HG03558 (cell line): ENCODE results near the gene SUGT1.
A peak's percentile ranks its signal among the peaks of the same experiment; 100 is the strongest.
"Not testable (repeated sequence)": the region's sequence is repeated elsewhere in the genome, so short reads cannot be mapped to it uniquely, and the experiment has no call there.

Source experiments
- ATAC-seq: cut with Tn5 transposase; IDR thresholded peaks from one replicate; pipeline ENCODE4 v1.9.1; 2021; ENCODE audit warnings: moderate number of reproducible peaks; ENCODE audit not compliant: unreplicated experiment; ENCODE audit errors: extremely low read depth

The SUGT1 gene

GRCh38 chr13:52652196-52652979 is at the start of gene SUGT1:
Gene SUGT1 (plus strand): TSS chr13:52652836. CDS start chr13:52652921, 85 bp downstream.
- peak; percentile 92 for ATAC-seq

DNA sequence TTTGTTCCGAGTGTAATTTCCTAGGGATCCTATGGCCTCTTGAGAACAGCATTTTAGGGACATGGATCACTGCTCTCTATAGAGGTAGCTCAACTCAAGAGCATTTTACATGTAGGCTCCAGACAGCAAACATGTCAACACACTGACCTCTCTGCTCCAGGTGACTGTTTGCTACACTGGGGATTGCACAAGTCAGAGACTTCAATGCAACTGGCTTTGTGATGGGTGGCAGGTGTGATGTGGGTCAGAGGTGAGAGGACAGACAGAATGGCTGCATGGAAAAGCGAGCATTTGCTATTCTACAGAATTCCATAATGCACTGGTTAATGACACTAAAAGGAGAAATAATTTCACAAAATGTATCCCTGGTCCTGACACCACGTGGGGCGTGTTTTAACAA is 49.3 kb upstream of the SUGT1 start:
- ATAC-seq: not testable (repeated sequence)

DNA sequence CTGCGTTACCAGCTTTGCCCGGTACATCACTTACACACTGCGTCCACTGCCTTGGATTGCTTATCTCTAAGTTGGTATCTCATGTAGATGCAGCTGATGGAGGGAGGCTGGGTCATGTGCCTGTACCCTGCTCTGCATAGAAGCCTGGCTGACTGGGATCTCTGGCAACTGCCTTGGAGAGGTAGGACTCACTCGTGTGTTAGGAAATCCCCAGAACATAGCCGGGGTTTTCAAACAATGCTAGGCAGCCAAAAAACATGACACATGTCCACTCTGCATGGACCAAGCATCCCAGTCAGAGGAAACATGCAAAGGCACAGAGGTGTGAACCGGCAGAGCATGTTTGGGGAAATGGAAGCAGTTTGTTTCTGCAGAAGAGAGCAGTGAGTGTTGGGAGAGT is 46.5 kb upstream of the SUGT1 start:
- not testable (repeated sequence) for ATAC-seq

DNA sequence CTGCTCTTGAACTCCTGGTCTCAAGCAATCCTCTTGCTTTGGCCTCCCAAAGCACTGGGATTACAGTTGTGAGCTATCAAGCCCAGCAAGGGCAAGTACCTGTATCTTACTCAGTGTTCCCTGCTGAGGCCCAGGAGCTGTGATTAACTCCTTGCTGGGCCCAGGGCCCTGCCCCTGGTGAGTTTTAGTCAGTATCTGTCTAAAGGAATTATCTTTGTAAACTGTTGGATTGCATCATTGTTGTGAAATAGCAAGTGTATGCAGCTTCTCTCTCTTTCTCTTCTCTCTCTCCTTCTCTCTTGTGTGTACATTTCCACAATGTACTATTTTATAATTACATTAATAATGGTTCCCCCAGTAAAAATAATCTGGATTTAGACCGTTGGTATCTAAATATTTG is 45.8 kb upstream of the SUGT1 start:
- ATAC-seq: not testable (repeated sequence)

GRCh38 chr13:52608184-52608583 is 44.5 kb upstream of the SUGT1 start:
- ATAC-seq: not testable (repeated sequence)

GRCh38 chr13:52609013-52609606 is 43.5 kb upstream of the SUGT1 start:
- not testable (repeated sequence) for ATAC-seq

DNA sequence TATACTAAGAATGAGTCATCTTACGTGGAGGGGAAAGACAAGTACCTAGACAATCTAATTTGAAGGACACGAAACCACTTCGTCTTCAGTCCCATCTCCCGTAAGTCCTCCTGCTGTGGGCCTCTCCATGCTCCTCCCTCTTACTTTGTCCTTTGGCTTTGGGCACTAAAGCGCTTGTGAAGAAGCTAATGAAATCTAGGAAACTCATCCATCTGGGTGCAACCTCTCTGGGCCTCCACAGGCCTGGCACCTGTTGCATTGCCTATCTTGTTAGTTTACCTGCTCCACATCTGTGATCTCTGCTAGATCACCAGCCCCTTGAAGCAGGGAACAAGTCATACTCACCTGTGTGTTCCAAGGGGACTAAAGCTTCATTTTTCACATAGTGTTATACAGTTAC is 42.5 kb upstream of the SUGT1 start:
- not testable (repeated sequence) for ATAC-seq

- no peak for ATAC-seq
Measured at GRCh38 chr13:52615134-52615801, 37.4 kb upstream of the SUGT1 start.

GRCh38 chr13:52615812-52616211 is 36.8 kb upstream of the SUGT1 start:
- no peak for ATAC-seq

GRCh38 chr13:52617070-52618060 is 35.3 kb upstream of the SUGT1 start:
- peak; percentile 84 for ATAC-seq

DNA sequence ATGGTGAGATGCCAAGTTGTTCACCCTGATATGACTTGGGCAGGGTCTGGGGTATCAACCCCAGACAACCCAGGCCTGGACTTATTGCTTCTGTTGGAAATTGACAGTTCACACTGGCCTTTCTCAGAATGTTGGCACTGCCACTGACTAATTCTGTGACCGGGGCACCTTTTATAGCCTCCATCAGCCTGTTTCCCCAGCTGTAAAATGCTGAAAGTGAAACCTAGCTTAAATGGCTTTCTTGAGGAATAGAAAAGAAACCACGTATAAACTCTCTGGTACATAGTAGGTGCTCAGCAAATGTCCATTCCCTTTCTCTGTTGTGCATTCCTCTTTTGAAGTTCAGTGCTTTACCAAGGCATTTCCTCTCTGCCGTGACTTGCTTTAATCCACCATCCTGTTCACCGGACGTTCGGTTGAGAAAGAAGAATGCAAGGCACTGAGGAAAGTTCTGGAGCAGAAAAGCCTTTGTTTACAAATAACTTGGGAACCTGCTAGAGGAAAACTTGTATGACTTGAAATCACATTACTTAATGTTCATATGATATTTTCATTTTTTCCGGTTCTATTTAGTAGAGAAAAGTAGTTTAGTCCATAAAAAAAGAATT is 21.4 kb upstream of the SUGT1 start:
- peak; percentile 49 for ATAC-seq

DNA sequence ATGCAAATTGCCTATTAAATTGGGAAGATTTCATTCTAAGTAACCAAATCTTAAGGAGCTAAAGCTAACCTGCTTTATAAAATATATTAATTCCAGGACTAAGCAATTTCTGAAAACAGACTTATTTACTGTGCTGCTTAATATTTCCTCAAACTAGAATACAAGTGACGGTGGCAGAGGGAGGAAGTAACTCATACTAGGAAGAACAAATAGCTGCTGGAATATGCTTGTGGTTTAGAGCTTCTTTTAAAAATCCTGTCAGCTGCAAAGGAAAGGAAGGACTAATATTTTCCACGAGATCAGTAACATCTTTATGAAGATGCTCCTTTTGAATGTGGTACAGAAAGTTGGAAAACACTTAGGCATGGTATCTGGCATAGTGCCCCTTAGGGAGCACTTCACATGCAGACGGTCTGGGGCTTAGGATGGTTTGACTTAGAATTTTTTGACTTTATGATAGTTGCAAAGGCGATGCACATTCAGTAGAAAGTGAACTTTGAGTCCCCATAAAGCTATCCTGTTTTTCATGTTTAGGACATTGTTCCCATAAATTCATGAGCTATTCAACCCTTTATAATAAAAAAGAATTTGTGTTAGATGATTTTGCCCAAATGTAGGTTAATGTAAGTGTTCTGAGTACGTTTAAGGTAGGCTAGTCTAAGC is 13.8 kb upstream of the SUGT1 start:
- no peak for ATAC-seq

GRCh38 chr13:52642131-52642530 is 10.5 kb upstream of the SUGT1 start, which contains the start of gene HNRNPA1L2:
Gene HNRNPA1L2 (plus strand): TSS chr13:52642431. CDS start chr13:52642493, 62 bp downstream.
- ATAC-seq: no peak

DNA sequence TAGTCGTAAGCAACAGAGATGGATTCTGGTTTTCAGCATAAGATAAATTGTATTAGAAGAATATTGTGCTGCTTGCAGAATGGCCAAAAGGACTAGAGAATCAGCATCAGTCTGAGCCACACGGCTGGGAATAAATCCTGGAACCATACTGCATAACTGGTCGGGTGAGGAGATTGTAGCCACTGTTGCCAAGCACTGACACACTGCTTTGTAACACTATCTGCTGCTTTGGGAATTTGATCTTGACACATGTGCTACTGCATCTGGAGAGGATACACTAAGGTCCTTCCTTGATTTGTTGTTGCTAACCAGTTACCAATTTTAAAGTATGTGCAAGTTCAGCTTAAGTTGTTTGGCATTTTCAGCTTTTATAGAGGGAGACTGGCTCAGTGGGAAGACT is 8.5 kb upstream of the SUGT1 start:
- no peak for ATAC-seq

- ATAC-seq: no peak
Measured at GRCh38 chr13:52646967-52647366, 5.7 kb upstream of the SUGT1 start.

DNA sequence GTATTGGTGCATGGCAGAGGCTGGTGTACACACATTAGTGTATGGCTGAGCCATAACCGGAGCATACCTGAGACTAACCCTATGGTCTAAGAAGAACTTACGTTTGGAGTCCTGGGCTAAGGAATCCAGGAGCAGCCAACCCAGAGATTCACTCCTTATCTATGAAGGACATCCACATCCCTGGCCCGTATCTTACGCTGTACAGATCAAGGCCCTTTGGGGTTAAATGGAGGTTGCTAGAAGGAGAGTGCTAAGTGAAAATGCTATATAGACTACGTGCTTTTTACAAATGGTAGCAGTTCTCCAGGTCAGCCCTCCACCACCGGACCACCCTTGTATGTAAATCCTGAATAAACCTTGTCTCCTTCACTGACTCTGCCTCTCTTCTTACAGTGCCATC is 1.9 kb upstream of the SUGT1 start:
- ATAC-seq: no peak

DNA sequence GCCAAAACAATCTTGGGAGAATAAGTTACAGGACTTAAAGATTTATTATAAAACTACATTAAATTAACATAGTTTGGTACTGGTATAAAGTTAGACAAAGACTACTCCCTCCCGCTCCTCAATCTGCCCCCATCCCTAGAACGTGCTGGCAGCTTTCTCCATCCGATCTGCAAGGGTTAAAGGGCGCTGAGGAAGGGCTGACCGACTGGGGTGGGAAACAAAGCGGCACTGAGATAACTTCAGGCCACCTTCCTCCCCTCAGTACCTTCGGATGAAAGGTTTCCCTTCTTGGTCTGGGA is 790 bp upstream of the SUGT1 start:
- no peak for ATAC-seq

DNA sequence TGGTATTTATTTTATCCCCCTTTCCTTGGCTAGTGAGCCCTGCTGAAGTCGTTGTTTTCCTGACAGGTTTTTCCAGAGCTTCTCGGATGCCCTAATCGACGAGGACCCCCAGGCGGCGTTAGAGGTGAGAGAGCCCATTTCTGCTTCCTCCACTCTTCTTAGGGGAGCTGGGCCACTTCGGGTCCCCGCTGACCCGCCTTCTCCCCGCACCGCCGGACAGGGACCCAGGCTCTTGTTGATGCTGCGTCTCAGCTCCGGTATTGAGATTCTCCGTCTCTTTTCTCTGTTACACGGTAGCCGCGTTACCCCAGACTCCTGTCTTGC is 306 bp downstream of the SUGT1 start:
- ATAC-seq: peak; percentile 4

DNA sequence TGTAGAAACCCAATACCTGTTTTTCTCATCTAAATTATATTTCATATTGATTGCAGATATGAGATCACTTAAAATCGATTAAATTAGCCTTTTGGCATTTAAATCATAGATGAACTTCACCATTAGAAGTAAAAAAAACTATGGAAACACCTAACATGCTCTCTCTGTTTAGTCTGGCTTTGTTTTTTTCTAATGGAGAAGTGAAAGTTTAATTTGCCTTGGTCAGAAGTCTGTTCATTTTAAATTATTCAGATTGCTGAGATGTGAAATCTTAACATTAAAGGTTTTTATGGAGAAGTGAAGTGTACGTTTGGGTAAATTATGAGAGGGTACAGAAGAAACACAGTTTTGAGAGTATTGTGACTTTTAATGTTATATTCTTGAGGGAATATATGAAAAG is 6.7 kb downstream of the SUGT1 start:
- no peak for ATAC-seq
